ENCODE data around the gene TBL1X.

The TBL1X gene

GRCh38 chrX:9593756-9594155 is 128.9 kb downstream of the TBL1X start:
- DNase-seq, result no peak

- no peak for DNase-seq
These were observed 130.3 kb downstream of the TBL1X start for GRCh38 chrX:9595174-9595573.

DNA sequence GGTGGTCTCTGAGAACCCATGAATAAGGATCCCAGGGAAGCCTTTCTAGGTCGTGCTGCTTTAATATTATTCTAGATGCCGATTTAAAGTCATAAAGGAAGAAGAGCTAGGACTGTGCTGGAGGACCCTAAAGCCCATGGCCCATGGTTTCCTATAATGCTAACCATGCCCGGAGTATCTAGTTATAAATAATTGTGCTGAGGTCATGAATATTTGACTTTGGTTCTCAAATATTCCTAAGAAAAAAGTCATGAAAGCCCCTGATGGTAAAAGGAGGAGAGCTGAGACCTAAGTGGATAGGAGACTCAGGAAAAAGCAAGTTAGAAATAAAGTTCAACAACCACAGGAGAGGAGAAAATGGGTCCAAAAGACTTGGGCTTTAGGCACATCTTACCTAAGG is 132.0 kb downstream of the TBL1X start:
- DNase-seq, result no peak

- DNase-seq, result no peak
These were observed 132.6 kb downstream of the TBL1X start for GRCh38 chrX:9597361-9598035.

DNA sequence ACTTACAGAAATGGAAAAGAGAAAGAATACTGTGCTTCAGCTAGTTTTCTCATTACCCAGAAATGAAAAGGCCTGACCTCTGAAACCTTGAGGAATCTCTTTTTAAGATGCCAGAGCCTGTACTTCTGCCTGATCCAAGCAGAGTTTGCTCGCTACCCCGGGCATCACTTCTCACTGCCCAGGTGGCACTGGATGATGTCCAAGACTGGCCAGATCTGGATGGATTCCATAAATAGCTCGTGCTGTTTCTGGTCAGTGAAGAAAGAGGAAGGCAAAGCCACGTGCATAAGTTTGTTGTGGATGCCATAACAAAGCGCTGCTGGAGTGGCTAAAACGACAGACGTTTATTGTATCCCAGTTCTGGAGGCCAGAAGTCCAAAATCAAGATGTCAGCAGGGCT is 133.5 kb downstream of the TBL1X start:
- DNase-seq, result no peak

GRCh38 chrX:9604111-9604907 is 139.5 kb downstream of the TBL1X start:
- no peak for DNase-seq

DNA sequence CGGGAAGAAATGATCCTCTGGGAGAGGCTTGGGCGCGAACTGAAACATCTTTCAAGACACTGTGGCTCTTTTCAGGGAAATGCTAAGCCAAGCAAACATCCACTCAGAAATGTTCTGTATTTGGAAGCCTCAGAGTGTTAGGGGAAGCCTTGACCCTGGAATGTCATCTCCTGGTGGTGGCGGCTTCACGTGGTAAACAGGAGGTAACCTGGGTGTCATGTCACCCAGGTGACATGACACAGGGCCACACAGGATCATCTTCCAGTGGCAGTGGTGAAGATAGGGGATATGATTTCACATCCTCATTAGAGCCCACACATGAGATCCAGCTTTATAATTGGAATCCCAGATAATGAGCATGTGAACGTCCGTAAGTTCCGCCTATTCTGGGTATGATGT is 140.0 kb downstream of the TBL1X start:
- no peak for DNase-seq

- DNase-seq, result no peak
These were observed 140.6 kb downstream of the TBL1X start for GRCh38 chrX:9605484-9605883.

DNA sequence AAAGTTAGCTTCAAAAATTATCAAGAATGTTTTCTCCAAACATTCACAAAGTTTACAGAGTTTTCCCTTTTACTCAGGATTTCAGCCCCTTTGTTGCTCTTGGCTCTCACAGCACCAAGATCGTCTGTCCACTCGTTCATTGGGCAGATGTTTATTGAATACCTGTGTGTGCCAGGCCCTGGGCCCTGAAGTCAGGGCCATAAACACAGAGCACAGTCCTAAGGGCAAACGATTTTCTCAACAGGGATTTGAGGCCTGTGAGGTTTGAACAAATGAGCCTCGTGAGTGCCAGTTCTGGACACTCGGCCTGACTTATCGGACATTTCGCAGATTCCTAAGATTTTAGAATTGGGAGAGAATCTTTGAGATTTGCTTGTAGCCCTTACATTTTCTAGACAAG is 142.1 kb downstream of the TBL1X start:
- no peak for DNase-seq

GRCh38 chrX:9609499-9609898 is 144.6 kb downstream of the TBL1X start:
- no peak for DNase-seq

GRCh38 chrX:9609987-9610386 is 145.1 kb downstream of the TBL1X start:
- no peak for DNase-seq

GRCh38 chrX:9610771-9611392 is 146.0 kb downstream of the TBL1X start:
- no peak for DNase-seq

DNA sequence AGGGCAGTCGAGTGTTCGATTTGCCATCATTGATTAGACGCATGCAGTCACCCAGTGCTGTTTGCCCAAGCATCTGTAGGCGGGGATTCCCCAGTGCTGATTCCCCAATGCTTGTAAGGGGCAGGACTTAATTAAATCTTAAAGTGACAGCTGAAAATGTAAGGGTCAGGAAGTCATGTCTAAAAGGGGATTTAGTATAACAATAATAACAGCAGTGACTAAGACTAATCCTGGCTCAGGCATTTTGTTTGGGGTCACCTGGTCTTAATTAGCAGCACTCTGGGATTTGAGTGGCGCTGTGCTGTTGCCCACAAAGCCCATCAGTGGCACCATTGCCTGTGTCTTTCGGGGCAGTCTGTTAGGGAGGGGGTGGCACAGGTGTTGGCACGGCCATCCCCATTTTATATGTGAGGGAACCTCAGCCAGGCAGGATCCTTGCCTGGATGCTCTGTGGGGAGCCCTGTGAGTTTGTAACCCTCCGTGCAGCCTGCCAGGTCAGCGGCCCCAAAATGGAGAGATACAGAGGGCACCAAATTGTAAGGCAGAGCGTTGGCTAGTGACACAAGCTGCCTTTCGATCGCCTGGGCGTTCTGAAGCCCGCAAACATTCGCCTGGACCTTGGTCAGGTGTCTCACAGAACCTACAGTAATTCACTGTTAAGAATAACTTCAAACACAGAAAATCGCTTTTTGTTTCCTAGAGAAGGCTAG is 146.7 kb downstream of the TBL1X start:
- DNase-seq, result no peak

DNA sequence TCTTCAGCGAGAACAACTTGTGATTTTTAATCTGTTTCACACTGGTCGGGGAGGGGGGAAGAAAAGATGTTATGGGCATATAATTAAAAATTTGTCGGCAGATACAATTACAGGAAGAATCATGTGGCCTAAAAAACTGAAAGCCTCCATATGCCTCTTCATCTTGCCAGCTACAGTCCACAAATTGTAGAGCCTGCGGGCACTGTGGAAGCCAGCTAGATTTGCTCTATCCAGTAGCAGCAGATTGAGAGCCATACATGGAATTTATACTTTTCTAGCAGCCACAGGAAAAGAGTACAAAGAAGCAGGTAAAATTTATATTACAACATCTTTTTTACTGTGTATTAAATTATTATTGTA is 147.3 kb downstream of the TBL1X start:
- DNase-seq, result no peak

DNA sequence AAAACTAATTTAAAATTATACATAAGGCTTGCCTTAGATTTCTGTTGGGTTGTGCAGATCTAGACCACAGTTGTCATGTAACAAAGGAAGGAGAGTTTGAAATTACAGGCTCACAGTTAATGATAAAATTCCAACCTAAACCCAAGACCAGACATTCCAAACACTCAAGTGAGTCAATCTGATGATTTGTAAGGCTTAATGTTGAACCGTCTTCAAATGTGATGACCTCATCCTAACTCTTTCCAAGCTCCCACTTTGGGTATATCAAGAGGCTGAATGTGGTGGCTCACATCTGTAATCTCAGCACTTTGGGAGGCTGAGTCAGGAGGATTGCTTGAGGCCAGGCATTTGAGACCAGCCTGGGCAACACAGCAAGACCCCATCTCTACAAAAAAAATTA is 149.2 kb downstream of the TBL1X start:
- DNase-seq, result no peak

- DNase-seq, result no peak
These were observed 154.3 kb downstream of the TBL1X start for GRCh38 chrX:9619133-9619532.

DNA sequence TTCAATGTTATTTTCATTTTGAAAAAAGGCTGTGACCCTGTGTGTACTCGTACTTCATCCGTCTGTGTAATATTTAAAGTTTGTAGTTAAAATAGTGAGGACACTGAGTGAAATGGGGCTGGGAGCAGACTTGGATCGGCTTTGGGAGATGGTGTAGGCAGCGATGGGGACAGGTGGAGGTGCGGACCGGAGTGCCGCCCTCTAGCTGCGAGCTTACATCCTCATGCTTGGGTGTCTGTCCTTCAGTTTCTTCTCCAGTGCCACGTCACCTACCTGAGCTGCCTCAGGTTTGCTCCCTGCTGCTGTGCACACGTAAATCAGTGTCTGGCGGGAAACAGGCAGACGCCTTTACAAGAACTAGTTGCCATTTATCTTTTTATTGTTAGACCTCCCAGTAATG is 154.7 kb downstream of the TBL1X start:
- DNase-seq, result no peak

- DNase-seq, result peak; percentile 26
These were observed 157.3 kb downstream of the TBL1X start for GRCh38 chrX:9622128-9622527.

DNA sequence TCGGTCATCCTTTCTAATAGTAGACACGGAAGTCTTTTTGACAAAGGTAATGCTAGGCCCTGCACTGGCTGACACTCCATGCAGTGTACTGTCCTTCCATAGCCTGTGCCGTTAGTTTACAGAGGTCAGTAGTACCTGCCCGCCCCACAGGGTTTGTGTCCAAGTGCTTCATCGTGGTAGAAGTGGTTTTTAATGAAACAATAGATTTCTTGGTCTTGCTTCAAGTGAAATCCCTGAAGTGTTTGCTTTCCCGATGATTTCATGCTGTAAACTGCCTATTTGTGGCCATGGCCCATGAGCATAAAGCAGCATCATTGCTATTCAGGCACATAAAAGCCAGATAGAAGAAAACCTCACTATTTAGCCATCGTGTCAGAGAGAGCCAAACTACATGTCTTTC is 161.5 kb downstream of the TBL1X start:
- no peak for DNase-seq

DNA sequence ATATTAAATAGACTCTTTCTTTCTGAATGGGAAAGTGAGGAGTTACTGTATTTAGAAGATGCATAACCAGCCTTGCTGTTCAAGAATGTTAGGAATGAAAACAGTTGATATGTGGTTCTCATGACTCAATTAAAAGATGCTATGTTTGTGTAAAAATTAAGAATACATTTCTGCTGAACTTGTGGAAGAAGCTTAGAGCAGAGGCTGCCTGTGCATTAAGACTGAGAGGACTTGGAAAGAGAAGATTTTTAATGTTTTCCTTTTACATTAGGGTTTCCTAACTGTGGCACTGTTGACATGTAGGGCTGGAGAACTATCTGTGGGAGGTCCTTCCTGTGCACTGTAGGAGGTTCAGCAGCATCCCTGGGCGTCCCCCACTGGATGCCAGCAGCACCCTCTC is 163.1 kb downstream of the TBL1X start:
- no peak for DNase-seq

DNA sequence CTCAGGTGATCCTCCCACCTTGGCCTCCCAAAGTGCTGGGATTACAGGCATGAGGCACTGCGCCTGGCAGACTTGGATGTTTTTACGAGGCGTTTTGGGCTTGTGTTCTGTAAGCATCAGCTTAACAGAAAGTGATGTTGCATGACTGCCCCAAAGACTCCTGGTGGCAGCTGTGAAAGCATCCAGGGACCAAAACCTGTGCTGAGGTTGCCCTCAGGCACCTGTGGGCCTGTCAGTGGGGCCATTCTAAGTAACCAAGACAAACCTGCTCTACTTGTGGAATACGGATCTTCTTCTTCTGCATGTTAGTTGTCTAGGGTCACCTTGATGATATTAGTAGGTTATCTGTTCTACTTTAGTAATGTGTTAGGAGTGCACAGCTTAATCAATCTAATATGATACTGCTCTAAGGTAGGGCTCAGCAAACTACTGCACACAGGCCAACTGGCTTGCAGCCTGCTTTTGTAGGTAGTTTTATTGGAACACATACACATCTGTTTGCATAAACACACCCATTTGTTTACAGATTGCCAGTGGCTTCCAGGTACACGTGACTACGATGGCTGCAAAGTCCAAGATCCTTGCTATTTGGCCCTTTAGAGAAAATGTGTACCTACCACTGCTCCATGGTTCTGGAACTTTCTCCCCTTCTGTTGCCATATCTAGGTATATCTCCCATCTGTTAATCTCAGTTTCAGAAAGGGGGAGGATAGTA is 164.1 kb downstream of the TBL1X start:
- no peak for DNase-seq

GRCh38 chrX:9634551-9634950 is 169.7 kb downstream of the TBL1X start:
- DNase-seq, result no peak

- no peak for DNase-seq
These were observed 170.5 kb downstream of the TBL1X start for GRCh38 chrX:9635368-9635767.
